A673 (cell line): ENCODE data around the gene ASAP2.

Source experiments
- EZH2 ChIP-seq: fragments of 200-600 bp; sonication (generic); IDR thresholded peaks from 2 replicates; pipeline ENCODE4 v1.6.1; 2017; ENCODE audit warnings: borderline replicate concordance, low read depth, mild to moderate bottlenecking, mixed read lengths, antibody characterized with exemption, low read length; ENCODE audit not compliant: poor library complexity, severe bottlenecking
- TF ChIP-seq, protein P1 (sequence below): fragments of 300-800, 200-600 bp; sonication (generic); conservative IDR thresholded peaks from 2 replicates; pipeline ENCODE4 v1.5.1; 2017; ENCODE audit warnings: low read depth, mild to moderate bottlenecking, antibody characterized with exemption, low read length, moderate library complexity, mixed read lengths

DNA sequence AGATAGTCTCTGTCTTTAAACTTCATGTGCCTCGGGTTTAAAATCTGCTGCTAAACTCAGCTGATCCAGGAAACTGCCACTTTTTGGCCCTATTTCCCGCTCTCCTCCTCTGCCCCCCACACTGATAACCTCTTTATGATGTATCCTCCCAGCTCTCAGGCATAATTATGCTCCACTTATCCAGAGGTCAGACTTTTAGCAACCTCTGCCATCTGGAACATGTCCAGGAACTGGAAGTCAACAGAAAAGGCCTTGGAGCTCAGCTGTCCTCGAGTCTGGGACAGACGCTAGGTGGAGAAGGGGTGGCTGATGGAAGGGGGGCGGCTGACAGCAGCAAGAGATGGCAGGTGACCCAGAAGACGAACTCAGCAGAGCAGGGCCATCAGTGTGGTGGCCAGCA, 41.2 kb downstream of the ASAP2 start:
- TF ChIP-seq, protein P1, sequence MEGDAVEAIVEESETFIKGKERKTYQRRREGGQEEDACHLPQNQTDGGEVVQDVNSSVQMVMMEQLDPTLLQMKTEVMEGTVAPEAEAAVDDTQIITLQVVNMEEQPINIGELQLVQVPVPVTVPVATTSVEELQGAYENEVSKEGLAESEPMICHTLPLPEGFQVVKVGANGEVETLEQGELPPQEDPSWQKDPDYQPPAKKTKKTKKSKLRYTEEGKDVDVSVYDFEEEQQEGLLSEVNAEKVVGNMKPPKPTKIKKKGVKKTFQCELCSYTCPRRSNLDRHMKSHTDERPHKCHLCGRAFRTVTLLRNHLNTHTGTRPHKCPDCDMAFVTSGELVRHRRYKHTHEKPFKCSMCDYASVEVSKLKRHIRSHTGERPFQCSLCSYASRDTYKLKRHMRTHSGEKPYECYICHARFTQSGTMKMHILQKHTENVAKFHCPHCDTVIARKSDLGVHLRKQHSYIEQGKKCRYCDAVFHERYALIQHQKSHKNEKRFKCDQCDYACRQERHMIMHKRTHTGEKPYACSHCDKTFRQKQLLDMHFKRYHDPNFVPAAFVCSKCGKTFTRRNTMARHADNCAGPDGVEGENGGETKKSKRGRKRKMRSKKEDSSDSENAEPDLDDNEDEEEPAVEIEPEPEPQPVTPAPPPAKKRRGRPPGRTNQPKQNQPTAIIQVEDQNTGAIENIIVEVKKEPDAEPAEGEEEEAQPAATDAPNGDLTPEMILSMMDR: no peak
- TF ChIP-seq EZH2: no peak
